GM18951 (cell line): ENCODE data around the gene STYXL2.

ENCODE experiments used
- POLR2A ChIP-seq: IDR thresholded peaks from 4 replicates; pipeline ENCODE4 v1.6.1; 2011; ENCODE audit warnings: mild to moderate bottlenecking; ENCODE audit not compliant: insufficient read length, insufficient read depth; ENCODE audit errors: extremely low read depth
- in situ Hi-C: fragments of 300-500 bp; cut with MboI; formaldehyde crosslinking; loops from one replicate; pipeline ENCODE4 v1.12.0; 2022; ENCODE audit warnings: low sequenced_read_pairs, mixed read lengths, inconsistent platforms; ENCODE audit not compliant: unreplicated experiment

STYXL2 gene

GRCh38 chr1:167065471-167065870 lies 28.4 kb upstream of the STYXL2 start:
- no peak for TF ChIP-seq POLR2A
- in situ Hi-C loops: loop anchor here (10.0 kb wide), 2 partner anchors 379 to 469 kb away; no protein-coding TSS in a partner anchor

- in situ Hi-C loops: loop anchor here (10.0 kb wide), 2 partner anchors 378 to 468 kb away; no protein-coding TSS in a partner anchor
Measured at GRCh38 chr1:167066333-167067122, 27.3 kb upstream of the STYXL2 start.

GRCh38 chr1:167067904-167068303 lies 26.0 kb upstream of the STYXL2 start:
- in situ Hi-C loops: loop anchor here (10.0 kb wide), 2 partner anchors 377 to 467 kb away; no protein-coding TSS in a partner anchor

More at GRCh38 chr1:167066333-167067122, 27.3 kb upstream of the STYXL2 start:
- TF ChIP-seq POLR2A: no peak

GRCh38 chr1:167068761-167069160 lies 25.1 kb upstream of the STYXL2 start:
- TF ChIP-seq POLR2A: no peak
- in situ Hi-C loops: loop anchor here (10.0 kb wide), 2 partner anchors 376 to 466 kb away; no protein-coding TSS in a partner anchor

More at GRCh38 chr1:167067904-167068303, 26.0 kb upstream of the STYXL2 start:
- TF ChIP-seq POLR2A: no peak

- no peak for TF ChIP-seq POLR2A
- in situ Hi-C loops: no loop called here
Measured at GRCh38 chr1:167071286-167071685, 22.6 kb upstream of the STYXL2 start.

- in situ Hi-C loops: loop anchor here (25.0 kb wide), 1 partner anchor 611 kb away; no protein-coding TSS in a partner anchor
- no peak for TF ChIP-seq POLR2A
Measured at GRCh38 chr1:167076136-167076710, 17.7 kb upstream of the STYXL2 start.

GRCh38 chr1:167077128-167077867 lies 16.6 kb upstream of the STYXL2 start:
- TF ChIP-seq POLR2A: no peak
- in situ Hi-C loops: loop anchor here (25.0 kb wide), 1 partner anchor 610 kb away; no protein-coding TSS in a partner anchor

GRCh38 chr1:167077868-167078210 lies 16.0 kb upstream of the STYXL2 start:
- in situ Hi-C loops: loop anchor here (25.0 kb wide), 1 partner anchor 609 kb away; no protein-coding TSS in a partner anchor
- TF ChIP-seq POLR2A: no peak

- no peak for TF ChIP-seq POLR2A
- in situ Hi-C loops: loop anchor here (25.0 kb wide), 1 partner anchor 606 kb away; no protein-coding TSS in a partner anchor
Measured at GRCh38 chr1:167081594-167082156, 12.2 kb upstream of the STYXL2 start.

GRCh38 chr1:167082511-167083027 lies 11.3 kb upstream of the STYXL2 start:
- TF ChIP-seq POLR2A: no peak
- in situ Hi-C loops: loop anchor here (25.0 kb wide), 1 partner anchor 605 kb away; no protein-coding TSS in a partner anchor

- in situ Hi-C loops: loop anchor here (25.0 kb wide), 1 partner anchor 604 kb away; no protein-coding TSS in a partner anchor
- TF ChIP-seq POLR2A: no peak
Measured at GRCh38 chr1:167083066-167083665, 10.7 kb upstream of the STYXL2 start.

- TF ChIP-seq POLR2A: no peak
- in situ Hi-C loops: loop anchor here (25.0 kb wide), 1 partner anchor 603 kb away; no protein-coding TSS in a partner anchor
Measured at GRCh38 chr1:167083871-167084270, 10.0 kb upstream of the STYXL2 start.
